Activated gamma-delta T cell treated with Interleukin-2 at 50 U/mL for 16 hours (primary cell): Measurements from ENCODE around the gene ZDHHC16.
A peak's percentile ranks its signal among the peaks of the same experiment; 100 is the strongest.
"Not testable (repeated sequence)": the region's sequence is repeated elsewhere in the genome, so short reads cannot be mapped to it uniquely, and the experiment has no call there.

Experiments
- DNase-seq: peaks from one replicate; pipeline ENCODE4 v3.0.0-alpha.2; 2020

ZDHHC16 gene

DNA sequence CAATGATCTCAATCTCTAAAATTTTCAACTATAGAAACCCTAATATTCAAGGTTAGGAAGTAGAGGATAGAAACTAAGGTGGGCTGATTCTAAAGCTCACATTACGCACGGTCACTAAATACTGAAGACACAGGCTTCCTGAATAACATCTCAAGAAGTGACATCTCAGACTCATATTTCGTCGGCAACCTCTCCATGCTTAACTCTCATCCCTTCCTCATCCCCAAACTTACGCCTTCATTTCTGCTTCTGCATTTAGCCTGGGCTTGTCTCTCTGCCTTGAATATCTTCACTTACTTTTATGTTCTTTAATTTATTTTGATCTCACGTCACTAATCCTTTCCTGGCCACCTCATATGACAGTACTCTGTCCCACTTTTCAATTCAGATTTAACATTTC lies 10.8 kb upstream of the ZDHHC16 start:
- no peak for DNase-seq

DNA sequence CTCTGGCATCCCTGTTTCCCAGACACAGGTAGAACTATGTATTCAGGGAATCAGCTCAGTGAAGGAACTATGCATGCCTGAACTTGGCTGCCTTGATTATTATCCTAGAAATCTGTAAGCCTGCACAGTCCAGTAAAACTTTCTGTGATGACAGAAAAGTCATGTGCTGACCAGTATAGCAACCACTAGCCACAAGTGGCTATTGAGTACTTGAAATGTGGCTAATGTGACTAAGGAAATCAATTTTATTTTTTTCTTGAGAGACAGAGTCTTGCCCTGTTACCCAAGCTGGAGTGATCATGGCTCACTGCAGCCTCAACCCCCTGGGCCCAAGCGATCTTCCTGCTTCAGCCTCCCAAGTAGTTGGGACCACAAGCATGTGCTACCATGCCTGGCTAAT lies 3.7 kb upstream of the ZDHHC16 start:
- no peak for DNase-seq

DNA sequence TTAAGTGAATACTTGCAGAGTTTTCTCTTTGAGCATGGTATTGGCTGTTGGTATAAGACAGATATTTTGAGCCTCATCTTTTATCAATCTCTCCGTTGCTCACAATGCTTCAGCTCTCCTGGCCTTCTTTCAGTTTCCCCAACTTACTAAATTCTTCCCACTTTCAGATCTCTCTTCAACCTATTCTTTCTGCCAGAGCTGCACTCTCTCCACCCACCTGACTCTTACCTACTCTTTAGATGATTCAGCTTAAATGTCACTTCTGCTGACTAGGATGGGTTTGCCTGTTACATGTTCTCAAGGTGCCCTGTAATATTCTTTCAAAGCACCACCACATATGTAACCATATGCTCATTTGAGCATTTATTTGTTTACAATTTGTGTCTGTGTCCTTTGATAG lies 1.8 kb upstream of the ZDHHC16 start:
- no peak for DNase-seq

DNA sequence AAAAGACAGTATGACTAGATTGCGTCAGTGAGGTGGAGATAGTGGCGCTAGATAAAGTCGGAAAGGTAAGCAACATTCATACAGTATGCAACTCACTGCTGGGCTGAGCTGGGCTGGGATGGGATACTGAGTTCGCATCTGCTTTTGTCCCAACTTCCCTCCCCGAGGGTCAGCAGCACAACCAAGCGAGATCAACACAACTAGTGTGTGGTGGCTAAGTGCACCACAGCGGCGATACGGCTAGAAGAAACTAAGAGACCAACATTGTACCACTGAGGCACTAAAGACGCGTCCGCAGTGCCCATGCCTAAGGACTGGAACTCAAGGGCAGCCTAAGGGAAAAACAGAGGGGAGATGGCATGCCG lies 636 bp upstream of the ZDHHC16 start:
- DNase-seq = no peak

DNA sequence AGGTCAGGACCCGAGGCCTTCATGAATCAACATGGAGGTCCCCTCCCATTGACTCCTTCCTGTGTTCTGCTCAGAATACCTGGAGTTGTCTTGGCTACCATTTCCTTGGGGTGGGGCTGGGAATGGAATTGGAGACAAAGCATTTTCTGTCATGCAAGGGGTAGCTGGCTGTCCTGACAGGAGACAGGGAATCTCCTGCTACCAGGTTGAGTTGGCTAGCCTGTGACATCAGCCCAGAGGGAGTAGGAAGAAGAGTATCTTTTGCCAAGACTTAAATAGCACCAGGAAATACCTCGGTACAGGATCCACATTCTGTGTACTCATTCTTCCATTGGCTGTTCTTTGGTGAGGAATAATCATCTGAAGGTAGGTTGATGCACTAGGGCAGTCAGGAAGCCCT lies 4.9 kb downstream of the ZDHHC16 start:
- DNase-seq = no peak

DNA sequence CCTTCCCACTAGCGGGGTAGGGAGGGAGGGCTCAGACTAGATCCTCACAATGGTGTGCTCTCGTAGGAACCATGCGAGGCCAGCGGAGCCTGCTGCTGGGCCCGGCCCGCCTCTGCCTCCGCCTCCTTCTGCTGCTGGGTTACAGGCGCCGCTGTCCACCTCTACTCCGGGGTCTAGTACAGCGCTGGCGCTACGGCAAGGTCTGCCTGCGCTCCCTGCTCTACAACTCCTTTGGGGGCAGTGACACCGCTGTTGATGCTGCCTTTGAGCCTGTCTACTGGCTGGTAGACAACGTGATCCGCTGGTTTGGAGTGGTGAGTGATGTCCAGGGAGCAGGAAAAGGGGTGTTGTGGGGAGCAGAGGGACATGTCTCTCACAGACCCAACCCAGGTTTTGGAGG lies 5.6 kb downstream of the ZDHHC16 start:
- no peak for DNase-seq

DNA sequence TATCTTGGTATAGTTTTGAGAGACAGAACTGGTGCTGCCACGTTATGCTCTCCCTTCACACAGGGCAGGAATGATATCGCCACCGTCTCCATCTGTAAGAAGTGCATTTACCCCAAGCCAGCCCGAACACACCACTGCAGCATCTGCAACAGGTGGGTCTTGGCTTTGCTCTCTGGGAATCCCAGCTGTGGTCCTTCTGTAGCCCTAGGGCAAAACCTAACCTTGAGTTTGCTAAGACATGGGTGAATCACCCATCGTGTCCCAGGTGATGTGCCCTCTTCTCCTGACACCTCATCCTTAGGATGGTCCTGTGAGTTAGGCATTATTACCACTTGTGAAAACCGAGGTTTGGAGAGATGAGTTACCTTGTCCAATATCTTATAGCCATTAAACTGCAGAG lies 6.4 kb downstream of the ZDHHC16 start:
- no peak for DNase-seq

DNA sequence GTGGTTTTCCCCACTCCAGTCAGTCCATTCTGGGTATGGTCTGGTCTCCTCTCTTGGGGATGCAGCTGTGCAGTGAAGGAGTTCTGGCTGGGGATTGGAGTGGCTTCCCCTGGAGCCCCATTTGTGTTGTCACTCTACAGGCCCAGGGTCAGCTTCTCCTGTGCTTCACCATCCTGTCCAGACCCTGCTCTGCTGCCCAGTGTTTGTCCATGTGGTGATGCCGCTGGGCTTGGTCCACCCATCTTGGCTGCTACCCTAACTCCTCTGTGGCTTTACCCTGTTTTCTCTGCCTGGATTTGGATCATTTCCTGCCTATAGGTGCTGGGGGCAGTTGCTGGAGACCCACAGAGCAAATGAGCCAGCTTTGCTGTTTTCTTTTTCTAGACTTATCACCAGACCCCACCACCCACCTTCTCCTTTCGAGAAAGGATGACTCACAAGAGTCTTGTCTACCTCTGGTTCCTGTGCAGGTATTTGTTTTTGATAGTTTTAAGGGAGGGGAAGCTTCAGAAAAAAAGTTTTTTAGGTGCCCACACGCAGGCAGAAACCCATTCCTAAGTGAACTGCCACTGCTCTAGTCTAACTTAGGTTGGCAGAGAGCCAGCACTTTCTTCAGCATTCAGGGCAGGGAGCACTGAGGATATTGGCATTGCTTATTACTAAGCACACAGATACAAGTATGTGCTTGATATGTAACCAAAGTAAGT lies 8.5 kb downstream of the ZDHHC16 start:
- DNase-seq = no peak

DNA sequence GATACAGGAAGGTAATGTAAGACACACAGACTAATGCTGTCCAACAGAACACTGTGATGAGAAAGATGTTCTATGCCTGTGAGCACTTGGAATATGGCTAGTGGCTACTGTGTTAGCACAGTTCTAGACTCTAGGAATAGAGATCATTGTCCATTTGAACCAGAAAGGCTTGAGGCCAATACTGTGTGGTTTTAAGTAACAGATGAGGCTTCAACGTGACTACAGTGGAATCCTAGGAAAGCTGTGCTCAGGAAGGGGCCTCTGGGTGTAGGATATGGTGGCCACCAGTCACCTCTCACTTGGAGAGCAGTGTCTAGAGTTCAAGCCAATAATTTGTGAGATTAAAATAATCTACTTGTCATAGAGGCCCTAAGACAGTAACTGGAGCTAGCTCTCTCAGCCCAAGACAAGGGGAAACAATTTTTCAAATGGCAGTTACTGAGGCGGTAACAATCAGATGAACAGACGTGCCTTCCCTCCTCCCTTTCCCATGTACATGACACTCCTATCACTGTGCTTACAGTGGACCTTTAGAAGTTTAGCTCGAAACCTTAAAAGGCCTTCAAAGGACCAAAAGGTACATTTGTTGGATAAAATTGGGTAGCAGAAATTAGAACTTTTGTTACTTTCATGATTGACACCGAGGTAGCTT lies 10.2 kb downstream of the ZDHHC16 start:
- DNase-seq = no peak

DNA sequence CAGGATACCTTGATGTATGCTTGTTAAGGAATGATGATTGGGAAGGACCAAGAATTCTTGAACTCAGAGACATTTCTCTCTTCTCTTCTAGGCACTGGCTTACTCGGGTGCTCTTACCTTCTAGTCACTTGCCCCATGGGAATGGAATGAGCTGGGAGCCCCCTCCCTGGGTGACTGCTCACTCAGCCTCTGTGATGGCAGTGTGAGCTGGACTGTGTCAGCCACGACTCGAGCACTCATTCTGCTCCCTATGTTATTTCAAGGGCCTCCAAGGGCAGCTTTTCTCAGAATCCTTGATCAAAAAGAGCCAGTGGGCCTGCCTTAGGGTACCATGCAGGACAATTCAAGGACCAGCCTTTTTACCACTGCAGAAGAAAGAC lies 10.7 kb downstream of the ZDHHC16 start:
- DNase-seq = no peak

DNA sequence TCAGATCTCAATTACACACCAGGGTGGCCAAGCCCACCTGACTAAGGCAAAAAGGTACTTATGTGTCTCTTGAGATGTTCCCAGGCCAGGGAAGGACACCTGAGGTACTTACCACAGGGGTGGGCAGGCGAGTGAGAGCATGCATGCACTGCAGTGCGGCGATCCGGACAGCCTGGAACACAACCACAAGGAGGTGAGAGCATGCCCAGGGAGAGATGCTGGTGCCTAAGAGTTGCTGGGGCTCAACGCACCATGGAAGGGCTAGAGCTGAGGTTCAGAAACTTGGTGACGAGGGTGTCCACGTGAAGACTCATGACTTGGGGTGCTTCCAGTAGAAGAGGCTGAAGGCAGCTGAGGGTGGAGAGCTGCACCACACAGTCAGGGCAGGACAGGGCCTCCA lies 13.1 kb downstream of the ZDHHC16 start:
- no peak for DNase-seq

DNA sequence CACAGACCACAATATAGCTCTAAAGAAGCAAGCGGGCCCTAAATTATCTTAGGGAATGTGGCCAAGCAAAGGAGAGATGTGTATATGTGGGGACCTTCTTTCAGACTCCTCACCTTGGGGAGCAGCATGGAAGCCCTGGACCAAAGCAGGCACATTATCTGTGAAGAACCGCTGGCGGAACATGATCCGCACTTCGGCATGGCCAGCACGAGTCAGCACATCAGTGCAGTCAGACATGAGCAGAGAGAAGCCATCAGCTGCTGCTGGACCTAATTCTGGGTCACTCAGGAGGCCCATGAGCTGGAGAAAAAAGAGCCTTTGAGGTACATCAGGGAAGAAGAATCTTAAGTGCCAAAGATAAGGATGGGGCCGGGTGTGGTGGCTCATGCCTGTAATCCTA lies 14.0 kb downstream of the ZDHHC16 start:
- no peak for DNase-seq

DNA sequence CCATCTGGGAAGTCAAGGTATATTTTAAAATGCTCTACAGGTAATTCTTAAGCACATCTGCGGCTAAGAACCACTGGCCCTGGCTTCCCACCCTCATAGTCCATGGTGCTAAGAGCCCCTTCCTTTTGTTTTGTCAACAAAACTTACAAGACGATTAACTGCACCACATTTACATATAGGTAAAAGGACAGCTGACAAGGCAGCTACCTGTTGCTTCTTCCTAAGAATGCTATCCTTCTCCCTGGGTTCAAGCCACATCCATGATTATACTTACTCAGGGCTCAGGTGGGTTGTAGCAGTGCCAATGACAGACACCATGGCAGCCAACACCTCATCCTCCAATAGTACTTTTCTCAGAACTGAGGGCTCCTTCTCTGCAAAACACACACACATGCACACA lies 16.3 kb downstream of the ZDHHC16 start:
- no peak for DNase-seq

DNA sequence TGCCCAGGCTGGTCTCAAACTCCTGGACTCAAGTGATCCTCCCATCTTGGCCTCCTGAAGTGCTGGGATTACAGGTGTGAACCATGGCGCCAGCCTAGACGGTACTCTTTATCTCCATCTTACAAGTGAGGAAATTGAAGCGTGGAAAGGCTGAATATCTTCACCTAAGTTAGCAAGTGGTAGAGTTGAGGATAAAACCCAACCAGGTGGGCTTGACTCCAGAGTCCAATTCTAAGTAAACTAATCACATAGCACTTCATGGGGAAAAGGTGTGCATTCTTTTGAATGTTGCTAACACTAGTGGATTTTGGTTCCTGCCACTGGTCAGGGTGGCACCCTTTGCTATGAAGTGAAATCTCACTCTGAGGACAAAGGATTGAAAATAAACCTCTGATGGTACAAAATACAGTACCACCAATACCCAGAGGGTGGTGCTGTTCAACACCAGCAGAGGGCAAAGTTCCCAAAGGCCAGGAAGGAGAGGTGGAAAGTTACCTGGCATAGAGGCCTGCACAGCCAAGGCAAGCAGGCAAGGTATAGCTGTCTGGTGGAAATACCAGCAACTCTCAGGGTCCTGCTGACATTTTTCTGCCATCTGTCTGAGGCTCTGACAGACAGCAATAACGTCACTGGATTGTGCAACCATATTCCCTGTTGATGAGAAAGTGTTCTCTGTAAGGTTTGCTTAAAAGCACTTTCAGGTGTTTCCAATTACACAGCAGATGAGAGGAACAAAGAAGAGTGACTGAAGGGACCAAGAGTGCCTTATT lies 17.6 kb downstream of the ZDHHC16 start:
- peak; percentile 23 for DNase-seq

DNA sequence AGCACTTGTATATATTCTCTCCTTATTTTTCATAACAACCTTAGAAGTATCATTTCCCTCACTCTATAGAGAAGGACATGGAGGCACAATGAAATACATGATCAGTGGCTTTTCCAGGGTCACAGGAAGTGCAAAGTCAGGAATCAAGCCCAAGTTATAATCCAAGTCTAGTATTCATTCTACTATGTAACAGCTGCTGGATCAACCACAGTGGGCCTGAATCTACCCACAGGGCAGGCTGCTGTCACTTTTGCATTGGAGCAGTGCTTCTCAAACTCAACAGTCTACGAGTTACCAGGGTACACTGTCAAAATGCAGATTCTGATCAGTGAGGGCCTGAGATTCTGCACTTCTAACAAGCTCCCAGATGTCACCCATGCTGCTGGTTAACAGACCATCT lies 18.3 kb downstream of the ZDHHC16 start:
- DNase-seq = no peak

DNA sequence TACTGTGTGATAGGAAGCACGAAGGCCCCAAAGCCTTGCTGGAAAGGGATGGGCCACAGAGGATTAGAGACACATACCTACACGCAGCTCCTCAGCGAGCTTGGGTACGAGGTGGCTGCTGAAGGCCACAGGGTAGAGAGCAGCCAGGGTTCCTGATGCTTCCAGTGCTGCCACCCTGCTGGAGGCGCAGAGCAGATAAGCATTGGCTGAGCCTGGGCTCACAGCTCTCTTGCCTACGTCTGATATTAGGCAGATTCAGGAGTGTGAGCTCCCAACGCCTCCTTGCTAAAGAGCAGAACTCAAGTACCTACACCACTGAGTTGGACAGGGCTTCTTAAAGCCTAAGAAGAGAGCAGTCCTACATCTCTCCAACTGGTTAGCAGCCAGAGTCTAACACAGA lies 20.0 kb downstream of the ZDHHC16 start:
- DNase-seq = no peak

DNA sequence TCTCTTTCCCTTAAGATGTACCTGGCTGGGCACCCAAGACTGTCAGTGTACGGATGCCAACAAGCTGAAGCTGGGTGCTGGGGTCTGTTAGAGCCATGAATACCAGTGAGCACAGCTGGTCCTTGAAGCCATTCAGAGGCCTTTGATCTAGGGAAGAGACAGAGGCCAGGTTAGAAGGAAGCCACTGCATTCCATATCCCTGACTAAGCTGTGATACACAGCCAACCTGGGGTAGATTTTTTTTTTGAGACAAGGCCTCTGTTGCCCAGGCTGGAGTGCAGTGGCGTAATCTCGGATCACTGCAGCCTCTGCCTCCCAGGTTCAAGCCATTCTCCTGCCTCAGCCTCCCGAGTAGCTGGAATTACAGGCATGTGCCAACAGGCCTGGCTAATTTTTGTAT lies 20.8 kb downstream of the ZDHHC16 start:
- DNase-seq = no peak

DNA sequence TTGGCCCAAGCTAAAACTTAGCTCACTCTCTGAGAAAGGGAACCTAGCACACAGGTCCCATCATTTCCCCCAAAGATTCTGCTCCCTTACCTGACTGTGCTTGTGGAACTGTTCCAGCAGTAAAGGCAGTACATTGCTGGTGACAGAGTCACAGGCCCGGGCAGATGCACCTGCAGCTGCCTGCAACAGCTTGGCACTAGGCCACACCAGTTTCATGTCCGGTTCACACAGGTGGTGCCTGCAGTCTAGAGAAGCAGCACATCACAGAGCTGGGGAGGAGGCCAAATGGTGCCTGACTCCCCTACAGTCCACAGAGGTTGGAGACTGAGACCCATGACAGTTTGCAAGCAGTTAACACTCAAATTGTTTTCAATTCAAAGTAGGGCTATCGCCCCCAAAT lies 22.2 kb downstream of the ZDHHC16 start:
- no peak for DNase-seq

DNA sequence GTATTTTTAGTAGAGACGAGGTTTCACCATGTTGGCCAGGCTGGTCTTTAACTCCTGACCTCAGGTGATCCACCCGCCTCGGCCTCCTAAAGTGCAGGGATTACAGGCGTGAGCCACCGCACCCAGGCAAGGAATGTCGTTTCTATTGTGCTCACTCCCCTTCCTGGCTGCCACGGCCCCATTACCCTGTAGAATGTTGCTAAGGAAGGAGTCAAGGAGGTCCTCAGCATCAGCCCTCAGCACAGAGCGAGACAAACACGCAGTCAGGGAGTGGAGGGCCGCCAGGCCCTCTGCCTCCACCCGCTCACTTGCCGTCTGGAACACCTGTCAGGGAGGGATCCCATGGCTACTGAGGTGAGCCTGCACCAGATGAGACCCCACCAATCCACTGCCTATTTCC lies 22.8 kb downstream of the ZDHHC16 start:
- DNase-seq = not testable (repeated sequence)

DNA sequence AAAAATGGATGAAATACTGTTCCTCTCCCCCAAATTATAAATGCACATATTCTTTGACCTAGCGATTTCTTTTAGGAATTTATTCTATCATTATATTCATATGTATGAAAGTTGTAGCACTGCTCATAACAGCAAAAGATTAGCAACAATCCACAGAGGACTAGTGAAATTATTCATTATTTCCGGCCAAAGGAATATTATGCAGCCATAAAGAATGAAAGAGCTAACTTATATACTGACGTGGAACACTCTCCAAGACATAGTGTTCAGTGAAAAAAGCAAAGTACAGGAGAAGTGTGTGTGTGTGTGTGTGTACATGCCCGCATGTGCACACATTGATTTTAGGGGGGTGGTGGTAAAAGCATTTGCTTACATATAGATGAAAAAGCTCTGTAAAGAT lies 28.9 kb downstream of the ZDHHC16 start:
- DNase-seq = no peak

DNA sequence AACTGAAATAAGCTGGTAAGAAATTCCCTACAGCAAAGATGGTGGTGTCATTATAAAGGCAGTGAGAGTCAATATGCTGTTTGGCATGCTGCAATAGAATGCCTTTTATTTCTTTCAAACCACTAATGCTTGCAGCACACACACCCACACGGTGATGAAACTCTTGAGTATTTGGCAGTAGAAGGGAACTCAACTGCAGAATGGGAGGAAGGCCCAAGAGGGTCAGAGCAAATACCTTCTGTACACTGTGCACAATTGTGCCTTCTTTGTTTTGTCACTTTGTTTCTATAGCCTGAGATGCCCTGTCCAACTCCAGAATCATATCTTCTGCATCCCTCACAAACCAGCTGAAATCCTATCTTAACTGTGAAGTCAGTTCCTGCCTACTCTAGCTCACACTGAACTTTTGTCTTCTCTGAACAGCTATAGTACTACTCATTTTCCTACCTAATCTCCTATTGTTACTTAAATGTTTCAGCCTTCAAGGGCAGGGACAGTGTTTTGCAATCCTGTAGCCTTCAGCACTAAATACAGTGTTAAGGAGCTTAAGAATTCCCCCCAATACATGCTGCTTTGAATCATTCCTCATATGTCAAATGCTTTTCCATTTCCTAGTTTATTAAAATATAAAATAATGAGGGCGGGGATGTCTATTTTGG lies 30.1 kb downstream of the ZDHHC16 start:
- no peak for DNase-seq

DNA sequence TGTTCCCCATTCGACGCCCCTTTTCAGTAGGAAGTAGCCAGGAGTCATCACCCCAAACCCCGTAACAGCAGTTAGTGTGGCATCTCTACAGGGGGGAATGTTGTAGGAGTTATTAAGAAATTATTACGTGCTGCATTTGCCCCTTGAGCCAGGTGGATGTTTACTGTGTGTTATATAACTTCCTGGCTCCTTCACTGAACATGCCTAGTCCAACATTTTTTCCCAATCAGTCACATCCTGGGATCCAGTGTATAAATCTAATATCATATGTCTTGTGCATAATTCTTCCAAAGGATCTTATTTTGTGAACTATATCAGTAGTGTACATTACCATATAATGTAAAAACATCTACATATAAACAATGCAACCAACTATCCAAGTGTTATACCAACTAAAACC lies 33.4 kb downstream of the ZDHHC16 start:
- not testable (repeated sequence) for DNase-seq

DNA sequence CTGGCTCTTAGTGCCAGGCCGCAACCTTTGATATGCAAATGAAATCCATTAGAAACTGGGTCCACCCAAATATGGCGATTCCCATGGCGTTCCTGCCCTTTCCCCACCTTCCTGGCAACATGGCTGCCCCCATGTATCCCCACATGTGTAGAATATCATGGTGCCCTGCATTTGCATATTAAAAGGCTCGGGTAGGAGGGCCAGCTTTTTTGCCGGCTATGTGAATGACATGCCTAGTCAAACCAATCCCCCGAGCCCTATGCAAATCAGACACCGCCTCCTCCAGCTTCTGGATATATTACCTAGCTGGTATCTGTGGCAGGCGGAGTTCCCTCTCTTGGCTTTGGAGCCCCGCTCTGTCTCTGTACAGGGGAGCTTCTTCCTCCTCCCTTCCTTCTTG lies 34.0 kb downstream of the ZDHHC16 start:
- no peak for DNase-seq

DNA sequence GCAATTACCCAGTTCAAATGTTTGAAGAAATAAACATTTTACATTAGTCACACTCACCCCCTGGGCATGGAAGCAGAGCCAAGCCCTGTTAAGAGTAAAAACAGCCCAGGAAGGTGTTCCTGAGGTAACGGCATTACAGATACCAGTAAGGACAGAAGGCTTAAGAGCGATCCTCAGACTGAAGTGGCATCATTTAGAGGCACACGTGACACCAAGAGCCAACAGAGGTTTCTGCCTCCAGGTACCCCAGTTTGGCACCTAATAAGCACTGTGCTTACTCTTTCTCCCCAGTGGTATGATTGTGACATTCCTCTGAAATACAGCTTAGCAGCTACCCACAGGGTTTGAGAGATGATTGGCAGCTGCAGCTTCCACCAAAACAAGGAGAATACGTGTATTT lies 35.1 kb downstream of the ZDHHC16 start:
- DNase-seq = no peak
